Measurements from ENCODE around the gene KIAA0825.

Gene KIAA0825

GRCh38 chr5:94316916-94317838 lies 301.2 kb downstream of the KIAA0825 start:
- TF ChIP-seq, protein P1, sequence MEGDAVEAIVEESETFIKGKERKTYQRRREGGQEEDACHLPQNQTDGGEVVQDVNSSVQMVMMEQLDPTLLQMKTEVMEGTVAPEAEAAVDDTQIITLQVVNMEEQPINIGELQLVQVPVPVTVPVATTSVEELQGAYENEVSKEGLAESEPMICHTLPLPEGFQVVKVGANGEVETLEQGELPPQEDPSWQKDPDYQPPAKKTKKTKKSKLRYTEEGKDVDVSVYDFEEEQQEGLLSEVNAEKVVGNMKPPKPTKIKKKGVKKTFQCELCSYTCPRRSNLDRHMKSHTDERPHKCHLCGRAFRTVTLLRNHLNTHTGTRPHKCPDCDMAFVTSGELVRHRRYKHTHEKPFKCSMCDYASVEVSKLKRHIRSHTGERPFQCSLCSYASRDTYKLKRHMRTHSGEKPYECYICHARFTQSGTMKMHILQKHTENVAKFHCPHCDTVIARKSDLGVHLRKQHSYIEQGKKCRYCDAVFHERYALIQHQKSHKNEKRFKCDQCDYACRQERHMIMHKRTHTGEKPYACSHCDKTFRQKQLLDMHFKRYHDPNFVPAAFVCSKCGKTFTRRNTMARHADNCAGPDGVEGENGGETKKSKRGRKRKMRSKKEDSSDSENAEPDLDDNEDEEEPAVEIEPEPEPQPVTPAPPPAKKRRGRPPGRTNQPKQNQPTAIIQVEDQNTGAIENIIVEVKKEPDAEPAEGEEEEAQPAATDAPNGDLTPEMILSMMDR (conservative IDR thresholded peaks at IDR 0.05; ENCODE audit: low read depth, low read length) = no peak
- DNase-seq (ENCODE audit: low read depth) = no peak
- no peak overlapping the region for H3K4me3 ChIP-seq (ENCODE audit: low read length)

GRCh38 chr5:94314460-94315131 lies 303.8 kb downstream of the KIAA0825 start:
- TF ChIP-seq, protein P1 (conservative IDR thresholded peaks at IDR 0.05; ENCODE audit: low read depth, low read length) = no peak

GRCh38 chr5:94313696-94314095 lies 304.7 kb downstream of the KIAA0825 start:
- H3K4me3 ChIP-seq (ENCODE audit: low read length) = no peak overlapping the region
- no peak for DNase-seq (ENCODE audit: low read depth)
- TF ChIP-seq, protein P1 (conservative IDR thresholded peaks at IDR 0.05; ENCODE audit: low read depth, low read length) = no peak

More at GRCh38 chr5:94314460-94315131, 303.8 kb downstream of the KIAA0825 start:
- DNase-seq (ENCODE audit: low read depth) = no peak
- no peak overlapping the region for H3K4me3 ChIP-seq (ENCODE audit: low read length)

GRCh38 chr5:94313188-94313587 lies 305.2 kb downstream of the KIAA0825 start:
- no peak overlapping the region for H3K4me3 ChIP-seq (ENCODE audit: low read length)
- TF ChIP-seq, protein P1 (conservative IDR thresholded peaks at IDR 0.05; ENCODE audit: low read depth, low read length) = no peak
- DNase-seq (ENCODE audit: low read depth) = no peak

DNA sequence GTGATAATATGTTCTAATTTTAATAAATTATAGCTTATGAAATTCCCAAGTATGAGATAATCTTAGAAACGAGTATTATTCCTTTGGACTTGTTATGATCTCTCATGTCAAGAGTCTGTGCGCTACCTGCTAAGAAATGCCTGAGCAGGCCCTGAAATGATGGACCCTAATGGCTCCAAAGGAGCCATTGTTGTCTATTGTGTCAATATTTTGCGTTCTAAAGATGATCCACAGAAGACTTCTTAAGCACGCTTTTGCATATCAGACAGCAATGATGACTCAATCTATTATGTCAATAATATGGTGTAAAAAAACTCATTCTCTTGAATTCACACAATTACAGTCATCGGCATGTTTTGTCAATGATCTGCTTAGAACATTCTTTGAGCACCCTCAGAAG lies 306.1 kb downstream of the KIAA0825 start:
- no peak for DNase-seq (ENCODE audit: low read depth)
- TF ChIP-seq, protein P1 (conservative IDR thresholded peaks at IDR 0.05; ENCODE audit: low read depth, low read length) = no peak
- no peak overlapping the region for H3K4me3 ChIP-seq (ENCODE audit: low read length)

DNA sequence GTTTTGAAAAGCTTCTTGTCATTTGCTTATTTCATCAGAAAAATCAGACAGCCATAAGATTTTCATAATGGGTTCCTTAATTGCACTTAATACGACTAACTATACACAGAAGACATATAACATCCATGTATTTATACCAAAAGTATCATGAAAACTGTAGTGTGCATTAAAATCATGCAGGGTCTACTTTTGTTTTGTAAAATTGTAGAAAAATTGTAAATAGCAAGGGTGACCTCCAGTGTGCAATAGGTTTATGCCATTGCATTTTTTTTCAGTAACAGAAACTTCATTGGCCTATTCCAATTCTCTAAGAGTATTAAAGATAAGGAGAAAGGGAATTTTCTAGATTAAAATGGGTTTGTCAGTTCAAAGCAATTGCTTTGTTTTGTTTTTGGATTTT lies 307.6 kb downstream of the KIAA0825 start:
- no peak overlapping the region for H3K4me3 ChIP-seq (ENCODE audit: low read length)
- no peak for DNase-seq (ENCODE audit: low read depth)
- TF ChIP-seq, protein P1 (conservative IDR thresholded peaks at IDR 0.05; ENCODE audit: low read depth, low read length) = no peak

Data from retinal pigment epithelial cell (primary cell).